AG04449 (cell line): Measurements from ENCODE around the gene USP14.

Experiments
- CTCF ChIA-PET: fragments of 350-600 bp; formaldehyde crosslinking; extraction: SDS; loops from one replicate; lab custom pipeline; 2021; ENCODE audit warnings: antibody characterized with exemption; lab: Yijun Ruan, JAX
- POLR2A ChIA-PET: fragments of 400-600, 350-600 bp; formaldehyde crosslinking; extraction: SDS; loops from one replicate; lab custom pipeline; 2020; ENCODE audit warnings: antibody characterized with exemption, inconsistent platforms; lab: Yijun Ruan, JAX
- DNase-seq: peaks from one replicate; pipeline ENCODE4 v3.0.0-alpha.2; 2010; ENCODE audit warnings: low read depth, low spot score
- H3K4me3 ChIP-seq: 2 replicates; pipeline ENCODE4 v1.5.1; 2011; ENCODE audit warnings: low read depth, mild to moderate bottlenecking, control low read depth, low read length
- CTCF ChIP-seq: IDR thresholded peaks from one replicate; pipeline ENCODE4 v1.5.1; 2011; ENCODE audit warnings: mild to moderate bottlenecking, moderate library complexity, low read length, control low read depth, inconsistent platforms; ENCODE audit not compliant: insufficient read depth; ENCODE audit errors: missing control alignments

The USP14 gene

GRCh38 chr18:260547-260946 is 102.2 kb downstream of the USP14 start:
- ChIA-PET CTCF (no interaction called here), POLR2A (no interaction called here)
- no peak for TF ChIP-seq CTCF
- DNase-seq, result no peak
- no peak overlapping the region for H3K4me3 ChIP-seq

- DNase-seq, result no peak
- TF ChIP-seq CTCF, result no peak
- H3K4me3 ChIP-seq, result no peak overlapping the region
- ChIA-PET CTCF (interaction anchor here (1.0 to 1.6 kb wide), 4 partner anchors 70 to 569 kb away, joined by 3 to 8 read pairs (median 4); no protein-coding TSS in a partner anchor), POLR2A (no interaction called here)
Observed at GRCh38 chr18:261398-262073, 103.2 kb downstream of the USP14 start.
